Retina (tissue), 1 donor: ENCODE results near the gene CRIM1.

Experiments used
- DNase-seq: peaks from one replicate; pipeline ENCODE4 v3.0.0-alpha.2; 2016

The CRIM1 gene

GRCh38 chr2:36564377-36564930, 208.9 kb downstream of the CRIM1 start:
- no peak for DNase-seq

- no peak for DNase-seq
Observed at GRCh38 chr2:36565712-36566111, 210.1 kb downstream of the CRIM1 start.

GRCh38 chr2:36566887-36567286, 211.3 kb downstream of the CRIM1 start:
- DNase-seq, result no peak

- DNase-seq, result no peak
Observed at GRCh38 chr2:36567711-36568408, 212.3 kb downstream of the CRIM1 start.

- DNase-seq, result no peak
Observed at GRCh38 chr2:36568516-36569246, 213.1 kb downstream of the CRIM1 start.

GRCh38 chr2:36569267-36569856, 213.8 kb downstream of the CRIM1 start:
- no peak for DNase-seq

- no peak for DNase-seq
Observed at GRCh38 chr2:36570416-36570815, 214.8 kb downstream of the CRIM1 start.

- DNase-seq, result no peak
Observed at GRCh38 chr2:36572054-36572718, 216.6 kb downstream of the CRIM1 start.

GRCh38 chr2:36572719-36573059, 217.1 kb downstream of the CRIM1 start:
- no peak for DNase-seq

GRCh38 chr2:36573165-36573564, 217.6 kb downstream of the CRIM1 start:
- no peak for DNase-seq

GRCh38 chr2:36574560-36574959, 219.0 kb downstream of the CRIM1 start:
- DNase-seq, result no peak

GRCh38 chr2:36577884-36578283, 222.3 kb downstream of the CRIM1 start:
- no peak for DNase-seq

- no peak for DNase-seq
Observed at GRCh38 chr2:36578343-36579296, 223.0 kb downstream of the CRIM1 start.

GRCh38 chr2:36579297-36579664, 223.7 kb downstream of the CRIM1 start:
- DNase-seq, result no peak

- DNase-seq, result no peak
Observed at GRCh38 chr2:36582538-36582937, 227.0 kb downstream of the CRIM1 start.

GRCh38 chr2:36582951-36583350, 227.4 kb downstream of the CRIM1 start:
- no peak for DNase-seq

- no peak for DNase-seq
Observed at GRCh38 chr2:36584148-36584794, 228.7 kb downstream of the CRIM1 start.

GRCh38 chr2:36586672-36587071, 231.1 kb downstream of the CRIM1 start:
- DNase-seq, result no peak

GRCh38 chr2:36587101-36587500, 231.5 kb downstream of the CRIM1 start:
- DNase-seq, result no peak

- no peak for DNase-seq
Observed at GRCh38 chr2:36587556-36587955, 232.0 kb downstream of the CRIM1 start.

- no peak for DNase-seq
Observed at GRCh38 chr2:36589230-36589630, 233.7 kb downstream of the CRIM1 start.

GRCh38 chr2:36594849-36595248, 239.3 kb downstream of the CRIM1 start:
- no peak for DNase-seq
